ENCODE results near the gene FUBP3. TPM values are rescaled to one million over a fixed set of nuclear protein-coding genes. Genes with fewer than 3 reads are reported as not detected.

Gene FUBP3
- total and polyA plus RNA-seq, 2 experiments from 2014 or later: 42.5 to 74.8 TPM

DNA sequence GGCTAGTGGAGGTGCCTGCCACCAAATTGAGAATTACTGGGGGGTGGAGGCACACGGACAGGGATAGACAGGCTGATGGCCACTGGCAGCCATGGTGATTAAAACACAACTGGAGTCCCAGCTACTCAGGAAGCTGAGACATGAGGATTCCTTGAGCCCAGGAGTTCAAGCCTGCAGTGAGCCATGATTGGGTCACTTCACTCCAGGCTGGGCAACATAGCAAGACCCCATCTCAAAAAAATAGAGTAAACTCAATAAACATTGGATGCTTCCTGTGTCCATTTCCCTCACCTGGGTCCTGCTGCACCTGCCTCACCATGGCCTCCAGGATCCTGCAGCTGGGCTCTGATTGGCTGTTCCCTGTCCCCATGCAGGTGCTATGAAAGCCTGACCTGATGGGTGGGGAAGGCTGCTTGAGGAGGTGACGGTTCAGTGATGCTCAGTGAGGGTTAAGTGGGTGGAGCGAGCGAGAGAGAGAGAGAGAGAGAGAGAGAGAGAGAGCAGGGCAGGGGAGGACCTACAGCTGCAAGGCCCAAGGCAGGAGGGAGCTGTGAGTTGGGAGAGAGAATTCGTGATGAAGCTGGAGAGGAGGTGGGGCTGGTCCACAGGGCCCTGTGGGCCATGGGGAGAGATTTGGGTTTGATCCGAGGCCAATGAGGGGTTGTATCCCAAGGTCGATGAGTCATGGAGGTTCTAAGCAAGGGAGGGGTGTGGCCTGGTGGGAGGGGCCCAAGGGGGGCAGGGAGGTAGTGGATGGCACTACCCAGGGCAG, 36.7 kb upstream of the FUBP3 start:
- H3F3A ChIP-seq (replicated peaks; ENCODE audit: low read depth): 0 out of 2 replicates have a peak, but pooled peaks cover 3% of the 10 kb centered on the region
- H3K36me3 Mint-ChIP-seq (ENCODE audit: low read depth): no peaks in the 10 kb centered on the region
- H3K9me2 ChIP-seq (ENCODE audit: insufficient read depth): no peaks in the 10 kb centered on the region
- no peaks in the 10 kb centered on the region for H3K9me3 Mint-ChIP-seq
- DNase-seq (ENCODE audit: low spot score): no peak
- no peaks in the 10 kb centered on the region for H3K79me2 ChIP-seq (replicated peaks; ENCODE audit: insufficient read depth)
- peaks cover 39% of the 10 kb centered on the region for H3K4me1 Mint-ChIP-seq
- no peaks in the 10 kb centered on the region for H3K27me3 ChIP-seq (ENCODE audit: insufficient read depth)
- H3K4me3 ChIP-seq: no peak overlapping the region
- H3K36me3 ChIP-seq (ENCODE audit: insufficient read depth): no peaks in the 10 kb centered on the region
- no peak for ATAC-seq
- H3K4me2 ChIP-seq: no peak overlapping the region
- H3K4me3 Mint-ChIP-seq: no peak overlapping the region
- H3K27ac Mint-ChIP-seq: no peak overlapping the region
- no peaks in the 10 kb centered on the region for H4K20me1 ChIP-seq (replicated peaks; ENCODE audit: insufficient read depth)
- H2AFZ ChIP-seq: no peak overlapping the region
- peaks cover 6% of the 10 kb centered on the region for H3K4me1 ChIP-seq (ENCODE audit: insufficient read depth)
- peaks cover 24% of the 10 kb centered on the region for H3K27me3 Mint-ChIP-seq (ENCODE audit: insufficient read depth, low read depth, poor library complexity)
- H3K27ac ChIP-seq (ENCODE audit: low read depth): no peak overlapping the region
- TF ChIP-seq EZH2phosphoT487 (IDR thresholded peaks at IDR 0.05; ENCODE audit: unreplicated experiment) (no peak), EZH2 (IDR thresholded peaks at IDR 0.05; ENCODE audit: low read depth, unreplicated experiment) (no peak), STAT1 (IDR thresholded peaks at IDR 0.05; ENCODE audit: unreplicated experiment) (no peak), ZNF331 (CRISPR knock-in tag; IDR thresholded peaks at IDR 0.05; ENCODE audit: low read depth) (no peak), POLR2AphosphoS5 (IDR thresholded peaks at IDR 0.05; ENCODE audit: low read depth) (no peak), NANOG (IDR thresholded peaks at IDR 0.05; ENCODE audit: borderline replicate concordance) (no peak), ZNF114 (CRISPR knock-in tag; IDR thresholded peaks at IDR 0.05) (no peak), JUNB (IDR thresholded peaks at IDR 0.05; ENCODE audit: unreplicated experiment) (no peak), CREB1 (CRISPR knock-in tag; IDR thresholded peaks at IDR 0.05; ENCODE audit: low read depth) (no peak)
- TF ChIP-seq, protein P1, sequence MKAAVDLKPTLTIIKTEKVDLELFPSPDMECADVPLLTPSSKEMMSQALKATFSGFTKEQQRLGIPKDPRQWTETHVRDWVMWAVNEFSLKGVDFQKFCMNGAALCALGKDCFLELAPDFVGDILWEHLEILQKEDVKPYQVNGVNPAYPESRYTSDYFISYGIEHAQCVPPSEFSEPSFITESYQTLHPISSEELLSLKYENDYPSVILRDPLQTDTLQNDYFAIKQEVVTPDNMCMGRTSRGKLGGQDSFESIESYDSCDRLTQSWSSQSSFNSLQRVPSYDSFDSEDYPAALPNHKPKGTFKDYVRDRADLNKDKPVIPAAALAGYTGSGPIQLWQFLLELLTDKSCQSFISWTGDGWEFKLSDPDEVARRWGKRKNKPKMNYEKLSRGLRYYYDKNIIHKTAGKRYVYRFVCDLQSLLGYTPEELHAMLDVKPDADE (IDR thresholded peaks at IDR 0.05): no peak
- TF ChIP-seq, protein P2, sequence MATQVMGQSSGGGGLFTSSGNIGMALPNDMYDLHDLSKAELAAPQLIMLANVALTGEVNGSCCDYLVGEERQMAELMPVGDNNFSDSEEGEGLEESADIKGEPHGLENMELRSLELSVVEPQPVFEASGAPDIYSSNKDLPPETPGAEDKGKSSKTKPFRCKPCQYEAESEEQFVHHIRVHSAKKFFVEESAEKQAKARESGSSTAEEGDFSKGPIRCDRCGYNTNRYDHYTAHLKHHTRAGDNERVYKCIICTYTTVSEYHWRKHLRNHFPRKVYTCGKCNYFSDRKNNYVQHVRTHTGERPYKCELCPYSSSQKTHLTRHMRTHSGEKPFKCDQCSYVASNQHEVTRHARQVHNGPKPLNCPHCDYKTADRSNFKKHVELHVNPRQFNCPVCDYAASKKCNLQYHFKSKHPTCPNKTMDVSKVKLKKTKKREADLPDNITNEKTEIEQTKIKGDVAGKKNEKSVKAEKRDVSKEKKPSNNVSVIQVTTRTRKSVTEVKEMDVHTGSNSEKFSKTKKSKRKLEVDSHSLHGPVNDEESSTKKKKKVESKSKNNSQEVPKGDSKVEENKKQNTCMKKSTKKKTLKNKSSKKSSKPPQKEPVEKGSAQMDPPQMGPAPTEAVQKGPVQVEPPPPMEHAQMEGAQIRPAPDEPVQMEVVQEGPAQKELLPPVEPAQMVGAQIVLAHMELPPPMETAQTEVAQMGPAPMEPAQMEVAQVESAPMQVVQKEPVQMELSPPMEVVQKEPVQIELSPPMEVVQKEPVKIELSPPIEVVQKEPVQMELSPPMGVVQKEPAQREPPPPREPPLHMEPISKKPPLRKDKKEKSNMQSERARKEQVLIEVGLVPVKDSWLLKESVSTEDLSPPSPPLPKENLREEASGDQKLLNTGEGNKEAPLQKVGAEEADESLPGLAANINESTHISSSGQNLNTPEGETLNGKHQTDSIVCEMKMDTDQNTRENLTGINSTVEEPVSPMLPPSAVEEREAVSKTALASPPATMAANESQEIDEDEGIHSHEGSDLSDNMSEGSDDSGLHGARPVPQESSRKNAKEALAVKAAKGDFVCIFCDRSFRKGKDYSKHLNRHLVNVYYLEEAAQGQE (IDR thresholded peaks at IDR 0.05; ENCODE audit: unreplicated experiment): no peak
- TF ChIP-seq, protein P3, sequence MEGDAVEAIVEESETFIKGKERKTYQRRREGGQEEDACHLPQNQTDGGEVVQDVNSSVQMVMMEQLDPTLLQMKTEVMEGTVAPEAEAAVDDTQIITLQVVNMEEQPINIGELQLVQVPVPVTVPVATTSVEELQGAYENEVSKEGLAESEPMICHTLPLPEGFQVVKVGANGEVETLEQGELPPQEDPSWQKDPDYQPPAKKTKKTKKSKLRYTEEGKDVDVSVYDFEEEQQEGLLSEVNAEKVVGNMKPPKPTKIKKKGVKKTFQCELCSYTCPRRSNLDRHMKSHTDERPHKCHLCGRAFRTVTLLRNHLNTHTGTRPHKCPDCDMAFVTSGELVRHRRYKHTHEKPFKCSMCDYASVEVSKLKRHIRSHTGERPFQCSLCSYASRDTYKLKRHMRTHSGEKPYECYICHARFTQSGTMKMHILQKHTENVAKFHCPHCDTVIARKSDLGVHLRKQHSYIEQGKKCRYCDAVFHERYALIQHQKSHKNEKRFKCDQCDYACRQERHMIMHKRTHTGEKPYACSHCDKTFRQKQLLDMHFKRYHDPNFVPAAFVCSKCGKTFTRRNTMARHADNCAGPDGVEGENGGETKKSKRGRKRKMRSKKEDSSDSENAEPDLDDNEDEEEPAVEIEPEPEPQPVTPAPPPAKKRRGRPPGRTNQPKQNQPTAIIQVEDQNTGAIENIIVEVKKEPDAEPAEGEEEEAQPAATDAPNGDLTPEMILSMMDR (conservative IDR thresholded peaks at IDR 0.05; ENCODE audit: low read depth in 2 of 2): no peak
- TF ChIP-seq, protein P4, sequence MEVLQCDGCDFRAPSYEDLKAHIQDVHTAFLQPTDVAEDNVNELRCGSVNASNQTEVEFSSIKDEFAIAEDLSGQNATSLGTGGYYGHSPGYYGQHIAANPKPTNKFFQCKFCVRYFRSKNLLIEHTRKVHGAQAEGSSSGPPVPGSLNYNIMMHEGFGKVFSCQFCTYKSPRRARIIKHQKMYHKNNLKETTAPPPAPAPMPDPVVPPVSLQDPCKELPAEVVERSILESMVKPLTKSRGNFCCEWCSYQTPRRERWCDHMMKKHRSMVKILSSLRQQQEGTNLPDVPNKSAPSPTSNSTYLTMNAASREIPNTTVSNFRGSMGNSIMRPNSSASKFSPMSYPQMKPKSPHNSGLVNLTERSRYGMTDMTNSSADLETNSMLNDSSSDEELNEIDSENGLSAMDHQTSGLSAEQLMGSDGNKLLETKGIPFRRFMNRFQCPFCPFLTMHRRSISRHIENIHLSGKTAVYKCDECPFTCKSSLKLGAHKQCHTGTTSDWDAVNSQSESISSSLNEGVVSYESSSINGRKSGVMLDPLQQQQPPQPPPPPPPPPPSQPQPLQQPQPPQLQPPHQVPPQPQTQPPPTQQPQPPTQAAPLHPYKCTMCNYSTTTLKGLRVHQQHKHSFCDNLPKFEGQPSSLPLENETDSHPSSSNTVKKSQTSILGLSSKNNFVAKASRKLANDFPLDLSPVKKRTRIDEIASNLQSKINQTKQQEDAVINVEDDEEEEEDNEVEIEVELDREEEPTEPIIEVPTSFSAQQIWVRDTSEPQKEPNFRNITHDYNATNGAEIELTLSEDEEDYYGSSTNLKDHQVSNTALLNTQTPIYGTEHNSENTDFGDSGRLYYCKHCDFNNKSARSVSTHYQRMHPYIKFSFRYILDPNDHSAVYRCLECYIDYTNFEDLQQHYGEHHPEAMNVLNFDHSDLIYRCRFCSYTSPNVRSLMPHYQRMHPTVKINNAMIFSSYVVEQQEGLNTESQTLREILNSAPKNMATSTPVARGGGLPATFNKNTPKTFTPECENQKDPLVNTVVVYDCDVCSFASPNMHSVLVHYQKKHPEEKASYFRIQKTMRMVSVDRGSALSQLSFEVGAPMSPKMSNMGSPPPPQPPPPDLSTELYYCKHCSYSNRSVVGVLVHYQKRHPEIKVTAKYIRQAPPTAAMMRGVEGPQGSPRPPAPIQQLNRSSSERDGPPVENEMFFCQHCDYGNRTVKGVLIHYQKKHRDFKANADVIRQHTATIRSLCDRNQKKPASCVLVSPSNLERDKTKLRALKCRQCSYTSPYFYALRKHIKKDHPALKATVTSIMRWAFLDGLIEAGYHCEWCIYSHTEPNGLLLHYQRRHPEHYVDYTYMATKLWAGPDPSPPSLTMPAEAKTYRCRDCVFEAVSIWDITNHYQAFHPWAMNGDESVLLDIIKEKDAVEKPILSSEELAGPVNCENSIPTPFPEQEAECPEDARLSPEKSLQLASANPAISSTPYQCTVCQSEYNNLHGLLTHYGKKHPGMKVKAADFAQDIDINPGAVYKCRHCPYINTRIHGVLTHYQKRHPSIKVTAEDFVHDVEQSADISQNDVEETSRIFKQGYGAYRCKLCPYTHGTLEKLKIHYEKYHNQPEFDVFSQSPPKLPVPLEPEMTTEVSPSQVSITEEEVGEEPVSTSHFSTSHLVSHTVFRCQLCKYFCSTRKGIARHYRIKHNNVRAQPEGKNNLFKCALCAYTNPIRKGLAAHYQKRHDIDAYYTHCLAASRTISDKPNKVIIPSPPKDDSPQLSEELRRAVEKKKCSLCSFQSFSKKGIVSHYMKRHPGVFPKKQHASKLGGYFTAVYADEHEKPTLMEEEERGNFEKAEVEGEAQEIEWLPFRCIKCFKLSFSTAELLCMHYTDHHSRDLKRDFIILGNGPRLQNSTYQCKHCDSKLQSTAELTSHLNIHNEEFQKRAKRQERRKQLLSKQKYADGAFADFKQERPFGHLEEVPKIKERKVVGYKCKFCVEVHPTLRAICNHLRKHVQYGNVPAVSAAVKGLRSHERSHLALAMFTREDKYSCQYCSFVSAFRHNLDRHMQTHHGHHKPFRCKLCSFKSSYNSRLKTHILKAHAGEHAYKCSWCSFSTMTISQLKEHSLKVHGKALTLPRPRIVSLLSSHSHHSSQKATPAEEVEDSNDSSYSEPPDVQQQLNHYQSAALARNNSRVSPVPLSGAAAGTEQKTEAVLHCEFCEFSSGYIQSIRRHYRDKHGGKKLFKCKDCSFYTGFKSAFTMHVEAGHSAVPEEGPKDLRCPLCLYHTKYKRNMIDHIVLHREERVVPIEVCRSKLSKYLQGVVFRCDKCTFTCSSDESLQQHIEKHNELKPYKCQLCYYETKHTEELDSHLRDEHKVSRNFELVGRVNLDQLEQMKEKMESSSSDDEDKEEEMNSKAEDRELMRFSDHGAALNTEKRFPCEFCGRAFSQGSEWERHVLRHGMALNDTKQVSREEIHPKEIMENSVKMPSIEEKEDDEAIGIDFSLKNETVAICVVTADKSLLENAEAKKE (CRISPR knock-in tag; IDR thresholded peaks at IDR 0.05): no peak
